GM12872 (cell line): ENCODE measurements around the gene TMEM138.

Source experiments
- CTCF ChIP-seq: IDR thresholded peaks from 3 replicates; pipeline ENCODE4 v1.5.1; 2011; ENCODE audit warnings: low read depth, mild to moderate bottlenecking, low read length, moderate library complexity; ENCODE audit not compliant: insufficient read depth

Gene TMEM138

DNA sequence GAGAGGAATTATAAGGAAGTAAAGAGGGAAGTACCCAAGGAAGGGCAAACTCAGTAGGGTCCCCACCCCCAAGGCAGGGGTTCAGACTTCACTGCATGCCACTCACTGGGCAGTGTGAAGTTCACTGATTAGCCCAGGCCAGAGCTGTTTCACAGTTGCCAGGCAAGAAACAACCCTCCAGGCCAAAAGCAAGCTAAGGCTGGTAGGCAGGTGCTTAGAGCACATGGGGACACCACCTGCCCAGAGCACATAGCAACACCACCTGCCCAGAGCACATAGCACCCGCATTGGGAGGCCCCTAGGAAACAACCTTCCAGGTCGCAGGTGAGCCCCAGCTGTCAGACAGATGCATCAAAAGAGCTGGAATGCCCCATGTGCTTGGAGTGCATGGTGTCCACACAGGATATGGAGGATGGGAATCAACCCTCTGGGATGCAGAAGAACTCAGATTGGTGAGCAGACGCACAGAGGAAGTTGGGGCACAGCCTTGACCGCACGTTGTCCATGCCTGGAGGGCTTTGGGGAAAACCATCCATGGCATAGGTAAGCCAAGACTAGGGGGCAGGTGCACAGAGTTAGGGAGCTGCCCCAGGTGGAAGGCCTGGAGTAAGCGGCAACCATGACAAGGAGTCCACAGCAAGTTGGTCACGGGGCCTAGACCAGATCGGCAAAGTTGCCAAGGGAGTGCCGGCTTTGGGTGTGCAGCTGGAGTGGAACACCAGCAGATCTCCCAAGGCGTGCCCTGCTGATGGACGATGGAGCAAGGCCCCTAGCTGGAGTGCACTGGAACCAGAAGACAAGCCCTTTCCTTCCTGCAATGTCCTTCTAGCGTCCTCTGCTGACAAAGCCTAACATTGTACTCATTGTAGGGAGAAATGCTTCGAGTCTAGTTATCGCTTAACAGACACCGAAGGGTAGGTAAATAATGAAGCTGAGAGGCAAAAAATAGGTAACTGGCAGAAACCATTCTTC is 22.4 kb downstream of the TMEM138 start:
- peak; percentile 40 for TF ChIP-seq CTCF

- TF ChIP-seq CTCF, result no peak
These were observed 28.0 kb downstream of the TMEM138 start for GRCh38 chr11:61390161-61390560.

DNA sequence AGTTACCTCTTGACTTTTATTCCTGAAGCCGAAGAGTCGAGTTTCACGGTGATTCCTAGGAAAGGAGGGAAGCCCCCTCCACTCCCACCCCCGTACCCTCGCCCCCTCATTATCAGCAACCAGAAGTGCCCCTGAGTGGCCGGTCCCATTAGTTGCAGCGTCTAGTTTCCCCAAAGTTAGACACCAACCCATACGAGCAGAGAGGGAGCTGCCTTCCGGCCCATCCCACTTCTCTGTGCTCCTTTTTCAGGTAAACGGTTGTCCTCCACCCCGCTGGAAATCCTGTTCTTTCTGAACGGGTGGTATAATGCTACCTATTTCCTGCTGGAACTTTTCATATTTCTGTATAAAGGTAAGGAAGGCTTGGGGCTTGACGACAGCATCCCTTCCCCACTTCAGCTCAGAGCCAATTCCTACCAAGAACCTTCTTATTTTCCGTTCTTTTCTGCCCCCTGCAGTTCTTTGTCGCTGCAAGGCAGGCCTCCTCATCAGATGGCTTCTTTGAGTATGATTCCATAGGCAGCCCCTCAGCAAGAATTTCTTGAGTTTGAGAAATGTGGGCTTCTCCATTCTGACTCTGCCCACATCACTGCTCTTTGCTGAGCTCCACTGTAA is 30.9 kb downstream of the TMEM138 start:
- 0 out of 3 replicates have a peak, but pooled peaks have one; percentile 16 for TF ChIP-seq CTCF

- TF ChIP-seq CTCF, result no peak
These were observed 39.0 kb downstream of the TMEM138 start for GRCh38 chr11:61401173-61401572.

DNA sequence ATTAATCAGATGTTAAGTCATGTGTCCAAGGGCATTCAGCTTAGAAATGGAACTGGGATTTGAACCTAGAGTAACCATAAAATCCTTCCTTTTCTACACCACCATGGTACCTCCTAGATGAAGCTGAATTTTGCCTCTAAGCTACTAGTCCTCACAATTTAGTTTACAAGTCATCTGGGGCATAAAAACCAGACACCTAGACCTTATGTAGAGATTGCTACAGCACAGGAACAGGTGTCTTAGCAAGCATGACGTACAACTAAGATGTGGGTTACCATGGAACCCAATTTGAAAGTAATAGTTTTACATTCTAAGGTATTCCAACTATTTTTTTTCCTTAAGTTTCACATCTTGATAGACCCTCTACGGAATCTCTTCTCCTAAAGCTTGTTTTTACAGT is 39.4 kb downstream of the TMEM138 start:
- no peak for TF ChIP-seq CTCF

DNA sequence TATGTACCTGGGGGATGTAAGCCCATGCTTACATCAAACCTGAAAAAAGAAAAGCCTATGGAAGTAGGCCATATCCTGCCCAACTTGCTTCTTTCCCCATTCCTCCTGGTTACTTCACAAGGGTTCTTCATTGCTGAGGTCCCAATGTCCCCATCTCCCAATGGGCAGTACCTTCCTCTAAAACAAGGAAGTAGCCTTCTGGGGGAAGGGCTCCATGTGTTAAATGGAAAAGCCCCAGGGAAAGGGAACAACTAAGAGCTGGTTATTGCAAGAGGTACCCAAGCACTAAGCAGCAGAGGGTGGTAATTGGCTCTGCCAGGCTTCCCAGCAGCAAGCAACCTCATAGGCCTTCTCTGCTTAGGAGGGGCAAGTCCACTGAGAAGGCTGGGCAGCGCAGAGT is 41.5 kb downstream of the TMEM138 start:
- no peak for TF ChIP-seq CTCF

DNA sequence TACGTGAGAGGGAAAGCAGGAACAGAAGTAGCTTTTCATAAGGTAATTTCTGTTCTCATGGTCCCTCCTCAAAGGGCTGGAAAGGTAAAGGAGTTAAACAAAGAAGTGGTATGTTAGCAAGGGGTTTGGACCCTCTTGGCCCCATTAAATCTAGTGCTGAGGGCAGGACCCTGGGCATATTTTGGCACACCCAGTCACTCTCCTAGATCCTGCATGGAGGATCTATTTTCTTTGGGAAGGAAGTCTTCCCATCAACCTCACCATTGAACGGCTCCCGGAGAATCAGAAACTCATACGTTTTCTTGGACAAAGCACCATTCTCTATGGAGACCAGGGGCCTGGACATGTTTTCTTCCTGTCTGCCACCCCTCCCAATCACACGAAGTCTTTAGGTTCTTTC is 41.9 kb downstream of the TMEM138 start:
- TF ChIP-seq CTCF, result no peak
